HG02610 (cell line): ENCODE results near the gene KDM8.
"Not testable (repeated sequence)": the region's sequence is repeated elsewhere in the genome, so short reads cannot be mapped to it uniquely, and the experiment has no call there.

Experiments used
- ATAC-seq: cut with Tn5 transposase; IDR thresholded peaks from one replicate; pipeline ENCODE4 v1.9.1; 2021; ENCODE audit warnings: mild to moderate bottlenecking, moderate library complexity; ENCODE audit not compliant: unreplicated experiment

KDM8 gene

DNA sequence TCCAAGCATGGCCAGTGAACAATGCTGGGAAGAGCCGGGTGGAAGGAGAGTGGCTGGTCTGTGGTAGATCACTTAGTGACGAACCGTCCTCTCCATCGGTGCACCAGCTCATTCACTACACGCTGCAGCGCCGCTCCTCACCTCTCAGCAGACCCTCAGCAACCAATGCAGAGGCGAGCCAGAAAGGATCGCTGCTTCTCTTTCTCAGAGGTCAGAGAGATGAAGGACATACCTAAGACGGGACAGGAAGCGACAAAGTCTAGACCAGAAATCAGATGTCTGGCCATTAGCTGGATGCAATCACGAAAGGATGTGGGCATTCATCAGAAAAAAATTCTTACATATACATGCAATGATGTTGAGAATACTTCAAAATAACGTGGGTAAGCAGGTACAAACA, 38.3 kb downstream of the KDM8 start:
- ATAC-seq, result no peak

DNA sequence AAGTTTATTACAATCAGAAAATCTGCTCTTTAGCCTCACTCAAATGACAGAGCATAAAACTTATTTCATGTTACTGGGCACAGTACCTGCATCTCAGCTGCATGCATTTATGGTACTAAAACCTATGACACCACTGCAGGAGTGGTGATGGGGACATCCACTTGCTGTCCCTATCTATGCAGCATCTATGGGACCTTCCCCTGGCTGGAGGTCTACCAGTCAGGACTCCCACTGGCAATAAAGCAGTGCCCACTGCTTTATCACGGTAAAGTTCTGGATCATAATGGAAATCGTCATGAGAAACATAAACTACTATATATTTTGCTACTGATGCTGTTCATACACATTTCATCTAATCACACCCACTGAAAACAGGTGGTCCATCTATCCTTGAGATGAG, 39.1 kb downstream of the KDM8 start:
- no peak for ATAC-seq

DNA sequence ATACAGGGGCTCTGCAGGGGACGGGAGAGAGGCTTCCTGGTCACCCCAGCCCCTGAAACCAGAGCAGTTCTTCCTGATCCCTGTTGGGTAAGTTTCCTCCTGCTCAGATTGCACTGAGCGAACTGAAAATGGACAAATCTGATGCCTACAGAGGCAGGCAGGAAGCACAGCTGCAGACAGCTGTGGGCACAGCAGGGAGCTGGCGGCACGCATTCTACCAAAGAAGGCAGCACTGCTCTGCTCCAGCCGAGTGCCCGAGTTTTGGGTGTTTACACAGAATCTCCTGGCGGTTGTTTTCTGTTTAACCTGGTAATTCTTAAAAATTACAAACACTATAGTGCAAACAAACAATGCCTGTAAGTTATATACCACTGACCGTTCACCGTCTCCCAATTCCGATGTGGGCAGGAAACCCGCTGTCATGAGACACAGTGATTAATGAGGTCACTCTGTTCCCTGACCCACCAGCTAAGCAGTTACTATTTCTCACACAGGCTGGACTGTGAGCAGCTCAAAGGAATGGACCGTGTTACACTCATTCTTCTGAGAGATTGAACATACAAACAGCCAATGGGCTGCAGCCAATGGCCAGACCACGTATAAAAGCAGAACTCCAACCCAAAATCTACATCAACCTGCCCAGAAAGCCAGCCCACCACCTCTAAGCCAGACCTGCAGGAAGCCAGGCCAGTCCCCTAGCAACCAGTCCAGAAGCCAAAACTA, 39.7 kb downstream of the KDM8 start:
- ATAC-seq, result no peak

GRCh38 chr16:27243725-27244362, 40.5 kb downstream of the KDM8 start:
- no peak for ATAC-seq

- no peak for ATAC-seq
Measured at GRCh38 chr16:27244363-27244755, 41.0 kb downstream of the KDM8 start.

DNA sequence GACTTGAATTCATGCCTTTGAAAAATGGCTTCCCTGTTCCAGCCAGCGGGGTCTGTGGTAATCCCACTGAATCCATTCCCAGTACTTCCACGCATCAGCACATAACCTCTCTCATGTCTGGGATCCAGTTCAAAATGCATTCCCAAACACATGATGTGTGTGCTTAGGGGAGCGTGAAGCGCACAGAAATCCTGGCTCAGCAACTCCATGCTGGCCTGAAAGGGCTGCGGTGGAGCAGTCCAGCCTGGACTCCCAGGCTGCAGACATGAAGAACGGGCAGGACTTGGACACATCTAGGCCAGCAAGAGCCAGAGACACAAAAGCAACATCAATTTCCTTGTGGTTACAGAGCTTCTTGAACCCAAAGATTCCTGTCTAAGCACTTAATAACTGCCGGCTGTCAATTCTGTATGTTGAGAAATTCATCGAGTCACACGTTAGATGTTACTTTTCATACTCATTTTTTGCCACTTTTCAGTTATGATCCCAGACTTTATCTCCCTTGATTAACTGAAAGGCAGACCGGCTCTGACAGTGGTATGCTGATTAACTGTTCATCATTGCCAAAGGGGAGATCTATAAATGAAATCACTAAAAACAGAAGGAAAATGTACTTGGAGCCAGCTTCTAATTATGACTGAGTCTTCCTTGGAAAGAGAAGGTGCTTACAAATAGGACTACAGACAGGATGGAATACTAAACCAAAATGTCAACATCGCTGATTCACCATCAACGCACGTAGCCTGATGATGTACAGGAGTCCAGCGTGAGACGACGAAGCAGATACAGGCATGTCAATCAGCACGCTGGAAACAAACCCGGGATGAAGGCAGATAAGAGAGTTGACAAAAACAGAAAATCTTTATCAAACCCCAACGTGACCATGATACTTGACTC, 42.2 kb downstream of the KDM8 start:
- no peak for ATAC-seq

- ATAC-seq, result no peak
Measured at GRCh38 chr16:27246439-27246838, 43.1 kb downstream of the KDM8 start.

GRCh38 chr16:27247076-27247475, 43.8 kb downstream of the KDM8 start:
- not testable (repeated sequence) for ATAC-seq

GRCh38 chr16:27248036-27248435, 44.7 kb downstream of the KDM8 start:
- ATAC-seq, result no peak

DNA sequence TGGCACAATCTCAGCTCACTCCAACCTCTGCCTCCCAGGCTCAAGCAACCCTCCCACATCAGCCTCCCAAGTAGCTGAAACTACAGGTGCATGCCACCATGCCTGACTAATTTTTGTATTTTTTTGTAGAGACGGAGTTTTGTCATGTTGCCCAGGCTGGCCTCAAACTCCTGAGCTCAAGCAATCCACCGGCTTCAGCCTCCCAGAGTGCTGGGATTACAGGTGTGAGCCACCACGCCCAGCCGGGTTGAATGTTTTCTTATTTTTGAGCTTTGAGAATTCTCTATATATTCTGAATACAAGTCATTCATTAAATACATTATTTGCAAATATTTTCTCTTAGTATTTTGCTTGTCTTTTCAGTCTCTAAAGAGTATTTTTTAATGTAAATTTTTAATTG, 45.6 kb downstream of the KDM8 start:
- not testable (repeated sequence) for ATAC-seq

DNA sequence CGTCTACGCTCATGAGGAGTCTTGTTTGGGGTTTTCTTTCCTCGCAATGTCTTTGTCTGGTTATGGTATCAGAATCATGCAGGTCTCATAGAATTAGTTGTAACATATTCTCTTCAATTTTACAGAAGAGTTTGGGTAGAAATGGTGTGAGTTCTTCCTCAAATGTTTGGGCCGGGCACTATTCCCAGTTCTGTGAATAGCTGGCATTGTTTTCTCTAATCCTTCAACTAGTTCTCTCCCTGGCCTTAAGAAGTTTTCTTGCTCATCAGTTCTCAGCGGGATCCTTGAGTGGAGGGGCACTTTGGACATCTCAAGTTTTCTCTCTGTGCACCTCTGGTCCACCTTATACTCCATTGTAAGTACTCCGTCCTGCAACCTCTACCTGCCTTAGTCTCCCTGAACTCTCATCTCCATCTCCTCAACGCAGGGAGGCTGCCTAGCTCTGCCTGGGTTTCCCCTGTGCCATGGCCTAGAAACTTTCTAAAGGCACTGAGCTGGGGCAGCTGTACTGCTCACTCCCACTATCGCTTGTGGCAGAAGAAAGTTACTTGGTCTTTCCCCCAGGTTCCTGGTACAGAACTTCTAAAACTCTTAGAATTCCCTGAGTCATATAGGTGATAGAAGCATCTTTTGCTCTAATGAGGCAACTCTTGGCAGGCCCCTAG, 48.3 kb downstream of the KDM8 start:
- no peak for ATAC-seq

DNA sequence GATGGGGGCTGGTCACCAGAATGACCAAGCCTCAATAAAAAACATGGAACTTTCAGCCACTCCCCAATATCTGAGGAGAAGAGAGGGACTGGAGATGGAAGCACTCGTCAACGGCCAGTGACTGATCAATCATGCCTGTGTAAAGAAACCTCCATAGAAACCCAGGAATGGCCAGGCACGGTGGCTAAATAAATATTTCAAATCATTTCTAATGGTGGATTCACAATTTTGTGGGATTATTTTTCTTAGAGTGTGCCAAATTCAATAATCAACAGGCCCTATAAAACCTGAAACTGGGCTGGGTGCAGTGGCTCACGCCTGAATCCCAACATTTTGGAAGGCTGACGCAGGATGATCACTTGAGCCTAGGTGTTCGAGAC, 48.9 kb downstream of the KDM8 start:
- ATAC-seq, result no peak

GRCh38 chr16:27253526-27253930, 50.2 kb downstream of the KDM8 start:
- ATAC-seq, result no peak

DNA sequence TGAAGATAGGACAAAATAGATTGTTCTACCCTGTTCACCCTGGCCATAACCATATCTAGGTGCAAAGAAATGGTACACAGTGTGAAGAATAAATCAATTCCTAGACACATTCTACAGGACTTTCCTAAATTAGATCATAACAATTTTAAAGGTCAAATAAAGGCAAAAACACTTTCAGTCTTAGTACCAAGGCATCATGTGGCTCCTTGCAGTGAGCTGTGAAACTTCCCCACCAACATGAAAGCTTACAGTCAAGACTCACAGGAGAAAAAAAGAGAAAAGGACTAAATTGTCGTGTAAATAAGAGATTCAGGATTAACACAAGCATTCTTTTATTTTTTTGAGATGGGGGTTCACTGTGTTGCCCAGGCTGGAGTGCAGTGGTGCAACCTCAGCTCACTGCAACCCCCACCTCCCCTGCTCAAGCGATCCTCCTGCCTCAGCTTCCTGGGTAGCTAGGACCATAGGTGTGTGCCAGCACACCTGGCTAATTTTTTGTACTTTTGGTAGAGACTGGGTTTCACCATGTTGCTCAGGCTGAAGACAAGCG, 51.0 kb downstream of the KDM8 start:
- ATAC-seq, result peak; percentile 77

GRCh38 chr16:27256861-27257260, 53.5 kb downstream of the KDM8 start:
- ATAC-seq, result no peak

GRCh38 chr16:27257271-27257670, 53.9 kb downstream of the KDM8 start:
- no peak for ATAC-seq

DNA sequence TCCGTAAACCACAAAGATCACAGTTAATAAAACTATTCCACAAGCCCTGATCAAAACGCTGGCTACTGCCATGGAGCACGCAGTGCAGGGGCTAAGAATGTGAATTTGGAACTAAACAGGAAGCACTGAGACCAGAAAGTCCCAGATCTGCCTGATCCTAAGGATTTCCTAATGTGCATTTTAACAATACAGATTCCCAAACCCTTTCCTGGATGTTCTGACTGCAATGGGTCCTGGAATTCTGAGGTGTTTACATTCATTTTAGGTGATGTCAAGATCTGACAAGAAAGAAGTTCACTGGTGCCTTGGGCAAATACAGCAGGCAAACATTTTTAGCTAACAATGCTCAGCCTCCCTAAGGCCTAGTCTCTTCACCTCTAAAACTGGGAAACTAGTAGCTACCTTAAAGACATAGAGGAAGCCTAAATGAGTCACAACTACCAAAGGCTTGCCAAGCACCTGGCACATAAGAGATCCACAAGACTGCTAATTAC, 55.0 kb downstream of the KDM8 start:
- ATAC-seq, result no peak

GRCh38 chr16:27259710-27260109, 56.4 kb downstream of the KDM8 start:
- ATAC-seq, result no peak

DNA sequence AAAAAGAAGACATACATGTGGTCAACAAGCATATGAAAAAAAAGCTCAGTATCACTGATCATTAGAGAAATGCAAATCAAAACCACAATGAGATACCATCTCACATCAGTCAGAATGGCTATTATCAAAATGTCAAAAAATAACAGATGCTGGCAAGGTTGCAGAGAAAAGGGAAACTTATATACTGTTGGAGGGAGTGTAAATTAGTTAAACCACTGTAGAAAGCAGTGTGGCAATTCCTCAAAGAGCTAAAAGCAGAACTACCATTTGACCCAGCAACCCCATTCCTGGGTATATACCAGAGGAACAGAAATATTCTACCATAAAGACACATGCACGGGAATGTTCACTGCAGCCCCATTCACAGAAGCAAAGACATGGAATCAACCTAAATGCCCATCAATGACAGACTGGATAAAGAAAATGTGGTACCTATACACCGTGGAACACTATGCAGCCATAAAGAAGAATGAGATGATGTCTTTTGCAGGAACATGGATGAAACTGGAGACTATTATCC, 59.6 kb downstream of the KDM8 start:
- ATAC-seq, result not testable (repeated sequence)

DNA sequence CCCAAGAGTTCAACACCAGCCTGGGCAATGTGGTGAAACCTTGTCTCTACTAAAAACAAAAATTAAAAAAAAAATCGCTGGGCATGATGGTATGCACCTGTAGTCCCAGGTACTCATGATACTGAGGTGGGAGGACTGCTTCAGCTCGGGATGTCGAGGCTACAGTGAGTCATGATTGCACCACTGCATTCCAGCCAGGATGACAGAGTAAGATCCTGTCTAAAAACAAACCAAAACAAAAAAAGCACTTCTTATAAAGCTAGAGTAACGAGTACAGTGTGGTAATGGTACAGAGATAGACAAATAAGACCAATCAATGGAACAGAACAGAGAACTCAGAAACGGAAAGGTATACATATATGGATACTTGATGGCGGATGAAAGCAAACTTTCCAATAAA, 60.8 kb downstream of the KDM8 start:
- no peak for ATAC-seq

DNA sequence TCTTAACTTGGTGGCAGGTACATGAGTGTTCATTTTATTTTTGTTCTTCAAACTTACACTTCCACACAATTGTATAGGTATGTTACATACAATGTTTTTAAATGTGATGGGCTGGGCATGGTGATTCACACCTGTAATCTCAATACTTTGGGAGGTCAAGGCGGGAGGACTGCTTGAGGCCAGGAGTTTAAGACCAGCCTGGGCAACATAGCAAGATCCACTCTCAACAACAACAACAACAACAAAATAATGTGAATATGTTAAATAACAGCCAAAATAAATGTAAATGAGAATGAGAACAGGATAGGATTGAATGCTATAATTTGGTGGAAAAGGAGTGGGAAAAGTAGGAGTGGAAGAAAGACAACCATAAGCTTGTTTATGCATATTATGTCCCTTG, 62.7 kb downstream of the KDM8 start:
- ATAC-seq, result no peak
